ENCODE measurements around the gene LILRB2.
"Not testable (repeated sequence)": the region's sequence is repeated elsewhere in the genome, so short reads cannot be mapped to it uniquely, and the experiment has no call there.

LILRB2 gene

DNA sequence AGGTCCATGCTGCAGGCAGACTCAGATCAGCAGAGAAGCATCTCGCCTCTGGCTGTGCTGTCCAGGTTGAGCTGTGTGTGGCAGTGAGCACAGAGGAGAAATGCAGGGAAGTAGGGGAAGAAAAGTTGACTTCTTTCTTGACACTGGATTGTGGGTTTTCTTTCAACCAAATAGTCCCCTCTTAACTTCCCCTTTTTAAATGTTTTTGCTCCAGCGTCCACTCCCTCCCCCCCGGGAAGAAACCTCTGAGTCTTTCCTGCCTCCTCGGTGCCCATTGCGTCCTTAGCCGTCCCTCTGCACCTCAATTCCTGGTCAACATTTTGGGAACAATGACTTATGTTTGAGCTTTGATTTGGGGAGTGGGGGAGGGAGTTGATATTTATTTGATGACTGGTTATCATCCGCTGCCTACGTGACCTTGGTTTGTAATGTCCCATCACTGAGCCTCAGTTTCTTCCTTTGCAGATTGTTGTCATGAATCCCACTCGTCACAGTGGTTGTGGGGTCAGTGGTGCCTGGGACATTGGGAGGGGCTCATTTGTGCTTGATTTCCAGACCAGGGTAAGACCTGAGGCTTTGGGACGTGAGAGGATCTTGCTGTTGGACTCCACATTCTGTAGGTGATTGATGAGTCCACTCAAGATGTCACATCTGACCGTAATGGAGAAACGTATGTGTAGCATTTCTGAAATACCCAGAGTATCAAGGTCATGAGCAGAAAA is at the start of gene LILRB2:
LILRB2 (minus strand) TSS at position 104 of the 722 bp plus-strand sequence. CDS start 614 bp downstream, outside the sequence.
- DNase-seq: peak; percentile 79 to 81 (median 80)

DNA sequence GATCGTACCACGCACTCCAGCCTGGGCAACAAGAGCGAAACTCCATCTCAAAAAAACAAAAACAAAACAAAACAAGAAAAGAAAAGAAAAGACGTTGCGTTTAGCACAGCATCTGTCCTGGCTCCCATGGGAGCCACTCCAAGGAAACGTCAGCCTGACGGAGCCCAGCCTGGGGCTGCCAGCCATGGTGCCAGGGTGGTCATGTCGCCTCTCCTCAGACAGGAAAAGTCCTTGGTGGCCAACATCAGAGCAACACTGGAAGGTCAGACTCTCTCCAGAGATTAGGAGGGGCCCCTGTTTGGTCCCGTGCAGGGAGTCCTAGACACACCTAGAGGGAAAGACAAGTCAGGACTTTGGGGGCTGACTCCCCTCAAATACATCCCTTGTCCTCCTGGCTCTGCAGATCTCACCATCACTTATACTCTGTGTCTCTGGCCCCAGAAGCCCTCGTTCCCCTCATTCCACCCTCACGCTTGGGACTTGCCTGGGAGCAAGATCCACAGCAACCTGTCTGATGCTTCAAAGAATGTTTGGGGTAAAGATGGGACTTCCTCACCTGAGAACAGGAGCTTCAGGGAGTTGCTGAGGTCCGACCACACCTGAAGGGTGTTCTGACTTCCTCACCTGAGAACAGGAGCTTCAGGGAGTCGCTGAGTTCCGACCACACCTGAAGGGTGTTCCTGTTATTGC is 48.7 kb upstream of the LILRB2 start:
- no peak for DNase-seq

DNA sequence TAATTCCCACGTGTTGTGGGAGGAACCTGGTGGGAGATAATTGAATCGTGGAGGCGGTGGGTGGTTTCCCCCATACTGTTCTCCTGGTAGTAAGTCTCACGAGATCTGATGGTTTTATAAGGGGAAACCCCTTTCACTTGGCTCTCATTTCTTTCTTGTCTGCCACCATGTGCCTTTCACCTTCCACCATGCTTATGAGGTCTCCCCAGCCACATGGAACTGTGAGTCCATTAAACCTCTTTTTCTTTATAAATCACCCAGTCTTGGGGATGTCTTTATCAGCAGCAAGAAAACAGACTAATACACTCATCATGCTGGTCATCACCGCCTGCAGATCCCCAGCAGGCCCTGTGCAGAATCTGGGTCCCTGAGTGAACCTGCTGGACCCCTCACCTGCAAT is 47.9 kb upstream of the LILRB2 start:
- DNase-seq: not testable (repeated sequence)

GRCh38 chr19:54325631-54326030 is 44.7 kb upstream of the LILRB2 start:
- DNase-seq: no peak

- peak; percentile 69 to 83 (median 81) for DNase-seq
Observed at GRCh38 chr19:54325194-54325621, 44.3 kb upstream of the LILRB2 start.

DNA sequence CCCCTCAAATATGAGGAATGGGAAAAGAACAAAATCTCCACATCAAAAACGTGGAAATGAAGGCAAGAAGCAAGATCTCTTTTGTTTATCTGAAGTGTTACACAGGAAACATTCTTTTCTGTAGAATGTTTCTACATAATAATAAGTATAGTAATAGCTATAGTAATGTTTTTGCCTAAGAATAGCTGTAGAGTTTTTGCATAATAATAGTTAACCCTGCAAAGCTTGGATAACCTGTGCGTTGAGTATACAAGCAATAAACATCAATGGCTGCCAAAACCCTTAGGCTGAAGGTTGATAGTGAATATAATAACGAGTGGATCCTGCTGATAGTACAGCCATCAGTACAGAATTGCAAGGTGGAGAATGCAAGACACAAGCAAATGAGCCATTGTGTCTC is 43.2 kb upstream of the LILRB2 start:
- DNase-seq: no peak

DNA sequence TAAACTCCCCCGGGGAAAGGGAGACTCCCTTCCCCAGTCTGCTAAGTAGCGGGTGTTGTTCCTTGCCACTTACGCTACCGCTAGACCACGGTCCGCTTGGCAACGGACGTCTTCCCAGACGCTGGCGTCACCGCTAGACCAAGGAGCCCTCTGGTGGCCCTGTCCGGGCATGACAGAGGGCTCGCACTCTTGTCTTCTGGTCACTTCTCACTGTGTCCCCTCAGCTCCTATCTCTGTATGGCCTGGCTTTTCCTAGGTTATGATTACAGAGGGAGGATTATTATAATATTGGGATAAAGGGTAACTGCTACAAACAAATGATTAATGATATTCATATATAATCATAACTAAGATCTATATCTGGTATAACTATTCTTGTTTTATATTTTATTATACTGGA is 42.0 kb upstream of the LILRB2 start:
- DNase-seq: not testable (repeated sequence)

- not testable (repeated sequence) for DNase-seq
Observed at GRCh38 chr19:54322295-54322694, 41.4 kb upstream of the LILRB2 start.

GRCh38 chr19:54319892-54320670 is 39.2 kb upstream of the LILRB2 start:
- peak; percentile 73 to 84 (median 80) for DNase-seq

DNA sequence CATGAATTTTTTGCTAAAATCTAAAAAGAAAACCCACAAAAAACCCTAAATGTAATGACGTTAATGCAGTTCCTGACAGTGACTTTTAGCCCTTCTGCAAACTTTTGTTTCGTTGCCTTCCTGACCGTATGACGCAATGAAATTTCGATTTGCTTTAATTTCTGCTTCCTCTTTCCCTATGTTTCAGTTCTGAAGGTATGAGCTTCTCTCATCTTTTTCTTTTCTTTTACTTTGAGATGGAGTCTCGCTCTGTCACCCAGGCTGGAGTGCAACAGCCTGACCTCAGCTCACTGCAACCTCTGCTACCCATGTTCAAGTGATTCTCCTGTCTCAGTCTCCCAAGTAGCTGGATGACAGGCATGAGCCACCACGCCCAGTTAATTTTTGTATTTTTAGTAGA is 38.1 kb upstream of the LILRB2 start:
- DNase-seq: peak; percentile 85 to 99 (median 96)

DNA sequence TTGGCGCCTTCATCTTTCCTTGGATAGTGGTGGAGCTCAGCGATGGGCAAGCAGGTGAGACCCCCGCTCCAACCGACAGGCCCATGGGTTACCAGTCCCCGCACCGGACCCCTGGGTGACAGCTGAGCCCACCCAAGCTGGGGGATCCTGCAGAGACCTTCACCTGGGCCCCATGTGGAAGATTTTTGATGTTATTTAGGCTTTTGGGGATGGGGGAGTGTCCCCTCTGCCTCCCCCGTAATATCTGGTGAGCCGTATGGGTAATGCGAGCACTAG is 37.0 kb upstream of the LILRB2 start:
- no peak for DNase-seq

DNA sequence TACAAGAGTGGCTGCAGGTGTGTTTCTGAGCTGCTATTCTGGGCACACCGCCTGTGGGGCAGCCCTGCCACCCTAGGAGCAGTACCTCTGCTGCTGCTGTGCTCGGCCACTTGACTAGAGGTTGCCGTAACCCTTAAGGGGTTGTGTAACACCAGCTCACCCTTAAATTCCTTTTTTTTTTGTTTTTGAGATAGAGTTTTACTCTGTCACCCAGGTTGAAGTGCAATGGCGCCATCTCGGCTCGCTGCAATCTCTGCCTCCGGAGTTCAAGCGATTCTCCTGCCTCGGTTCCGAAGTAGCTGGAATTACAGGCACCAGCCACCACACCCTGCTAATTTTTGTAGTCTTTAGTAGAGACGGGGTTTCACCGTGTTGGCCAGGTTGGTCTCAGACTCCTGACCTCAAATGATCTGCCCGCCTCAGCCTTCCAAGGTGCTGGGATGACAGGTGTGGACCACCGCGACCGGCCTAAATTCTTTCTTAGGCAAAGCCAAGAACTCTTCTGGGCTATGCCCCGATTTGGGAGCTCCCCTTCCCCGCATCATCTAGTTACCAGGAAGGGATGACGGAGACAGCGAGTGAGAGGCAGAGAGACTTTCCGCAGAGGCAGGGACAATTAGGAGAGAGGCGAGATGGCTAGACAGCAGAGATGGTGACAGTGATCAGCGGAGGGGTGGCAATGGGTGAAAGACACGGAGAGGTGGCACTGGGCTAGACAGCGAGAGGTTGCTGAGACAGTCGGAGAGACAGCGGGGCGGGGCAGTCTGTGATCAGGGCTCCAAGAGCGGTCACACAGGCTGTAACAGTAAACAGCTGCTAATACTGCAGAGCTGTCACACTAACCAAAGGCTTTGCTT is 36.4 kb upstream of the LILRB2 start:
- DNase-seq: peak; percentile 54 to 59 (median 56)

GRCh38 chr19:54316746-54317107 is 35.8 kb upstream of the LILRB2 start:
- DNase-seq: peak; percentile 74 to 84 (median 79)

GRCh38 chr19:54315956-54316355 is 35.0 kb upstream of the LILRB2 start:
- DNase-seq: no peak

GRCh38 chr19:54312436-54313377 is 31.8 kb upstream of the LILRB2 start, which contains the start of gene LILRA5:
LILRA5 (minus strand) TSS chr19:54313166; CDS start chr19:54313019, 147 bp downstream.
- DNase-seq: peak; percentile 89 to 92 (median 90)

DNA sequence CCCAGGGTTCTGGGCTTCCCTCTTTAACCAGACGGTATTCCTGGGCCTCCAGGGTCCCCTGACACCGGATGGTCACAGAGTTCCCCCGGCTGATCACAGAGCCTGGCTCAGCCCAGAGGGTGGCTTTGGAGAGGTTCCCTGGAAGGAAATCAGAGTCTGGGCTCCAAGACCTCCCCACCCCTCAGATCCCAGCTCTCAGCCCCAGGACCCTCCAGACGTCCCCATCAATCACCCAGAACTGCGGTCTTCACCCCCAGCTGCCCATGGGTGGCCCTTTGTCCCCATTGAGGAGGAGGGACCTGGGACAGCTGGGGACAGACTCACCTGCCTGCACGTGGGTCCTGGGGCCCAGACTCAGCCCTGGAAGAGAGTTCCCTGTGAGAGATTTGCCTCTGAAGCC is 31.1 kb upstream of the LILRB2 start:
- DNase-seq: no peak

- no peak for DNase-seq
Observed at GRCh38 chr19:54311486-54311885, 30.6 kb upstream of the LILRB2 start.

- no peak for DNase-seq
Observed at GRCh38 chr19:54310543-54310942, 29.6 kb upstream of the LILRB2 start.

- DNase-seq: no peak
Observed at GRCh38 chr19:54309811-54310210, 28.9 kb upstream of the LILRB2 start.

DNA sequence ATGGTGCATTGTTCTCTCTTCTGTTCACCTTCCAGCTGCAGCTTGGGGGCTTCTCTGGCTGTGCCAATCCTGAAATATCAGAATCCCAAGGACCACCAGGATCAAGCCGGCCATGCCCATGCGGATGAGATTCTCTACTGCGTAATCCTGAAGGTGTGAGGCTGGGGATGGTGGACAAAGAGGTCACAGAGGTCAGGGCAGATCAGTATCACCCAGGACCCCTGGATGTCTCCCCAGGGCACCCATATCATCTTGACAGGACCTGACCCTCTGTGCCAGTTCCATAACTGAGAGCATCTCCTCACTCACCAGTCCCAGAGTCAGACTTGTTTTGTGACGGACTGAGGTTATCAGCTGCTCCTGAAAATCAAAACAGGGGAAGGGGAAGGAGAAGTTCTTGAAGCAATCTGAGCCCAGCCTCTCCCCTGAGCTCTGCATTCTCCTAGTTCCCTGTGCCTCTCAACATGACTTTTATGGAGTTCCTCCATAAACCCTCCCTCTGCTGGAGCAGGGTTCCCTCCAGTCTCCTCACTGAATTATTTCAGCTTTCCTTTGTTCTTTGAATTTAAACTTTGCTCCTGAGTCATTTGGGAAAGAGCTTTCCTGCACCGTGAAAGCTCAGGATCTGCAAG is 26.6 kb upstream of the LILRB2 start:
- no peak for DNase-seq

DNA sequence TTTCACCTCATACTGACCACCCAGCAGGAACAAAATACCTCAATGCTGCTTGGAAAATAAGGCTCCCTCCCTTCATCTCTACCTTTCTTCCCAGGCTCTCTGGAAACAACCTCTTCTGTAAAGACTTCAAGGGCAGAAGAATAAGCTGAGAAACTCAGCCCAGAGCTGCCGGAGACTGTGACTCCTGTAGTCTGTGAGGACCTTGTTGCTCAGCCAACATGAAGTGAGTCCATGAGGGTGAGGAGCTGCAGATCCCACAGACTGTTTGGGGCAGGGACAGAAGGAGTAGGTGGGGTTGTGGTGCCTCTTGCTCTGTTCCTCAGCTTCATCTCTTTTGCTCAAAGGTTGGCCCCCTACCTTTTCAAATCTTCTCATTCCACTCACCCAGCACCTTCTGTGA is 24.2 kb upstream of the LILRB2 start:
- DNase-seq: no peak
